Endothelial cell (in vitro differentiated cells): ENCODE measurements around the gene MYOM3. TPM values are rescaled to one million over a fixed set of nuclear protein-coding genes. Genes with fewer than 3 reads are reported as not detected.

ENCODE experiments used
- DNase-seq: peaks from one replicate; pipeline ENCODE4 v3.0.0; 2021; ENCODE audit warnings: low spot score
- H3K27ac Mint-ChIP-seq: one replicate; pipeline ENCODE4 v1.8.0; 2021; ENCODE audit warnings: mixed read lengths, inconsistent platforms; ENCODE audit not compliant: unreplicated experiment
- H3K27me3 Mint-ChIP-seq: one replicate; pipeline ENCODE4 v1.8.0; 2021; ENCODE audit warnings: mild to moderate bottlenecking, moderate library complexity, mixed read lengths, inconsistent platforms; ENCODE audit not compliant: unreplicated experiment
- H3K36me3 Mint-ChIP-seq: one replicate; pipeline ENCODE4 v1.8.0; 2021; ENCODE audit warnings: mild to moderate bottlenecking, low read depth, mixed read lengths, inconsistent platforms; ENCODE audit not compliant: unreplicated experiment
- H3K4me1 Mint-ChIP-seq: one replicate; pipeline ENCODE4 v1.8.0; 2021; ENCODE audit warnings: mild to moderate bottlenecking, mixed read lengths, inconsistent platforms; ENCODE audit not compliant: unreplicated experiment
- H3K4me3 Mint-ChIP-seq: one replicate; pipeline ENCODE4 v1.8.0; 2021; ENCODE audit warnings: mild to moderate bottlenecking, mixed read lengths, inconsistent platforms; ENCODE audit not compliant: unreplicated experiment
- H3K9me3 Mint-ChIP-seq: one replicate; pipeline ENCODE4 v1.8.0; 2021; ENCODE audit warnings: mixed read lengths, inconsistent platforms; ENCODE audit not compliant: unreplicated experiment
- CTCF ChIP-seq: fragments of 200-600 bp; sonication (generic); IDR thresholded peaks from one replicate; pipeline ENCODE4 v1.5.0; 2021; ENCODE audit warnings: antibody characterized with exemption; ENCODE audit not compliant: unreplicated experiment
- long read RNA-seq: library from polyadenylated mRNA; unstranded; transcript quantifications from one replicate; pipeline ENCODE4 v2.0.0, GENCODE V29; 2020; ENCODE audit not compliant: unreplicated experiment
- total RNA-seq: library from RNA; stranded (reverse); fragmentation: NEBNext Ultra II Directional; extraction: Animal tissue kit (Norgen Biotek cat#: 25700); gene quantifications from one replicate; pipeline ENCODE4 v1.2.1, GENCODE V29; 2021; ENCODE audit not compliant: unreplicated experiment

Gene MYOM3
- total RNA-seq = 0.59 TPM
- long read RNA-seq = 0 reads

- no peaks in the 10 kb centered on the region for H3K9me3 Mint-ChIP-seq
- DNase-seq = peak; percentile 26
- H3K4me3 Mint-ChIP-seq = no peak within 1 kb of the TSS
- peaks cover 3% of the 10 kb centered on the region for H3K27me3 Mint-ChIP-seq
- H3K4me1 Mint-ChIP-seq = peaks cover 3% of the 10 kb centered on the region
- H3K27ac Mint-ChIP-seq = no peak within 1 kb of the TSS
- no peak for TF ChIP-seq CTCF
- H3K36me3 Mint-ChIP-seq = no peaks in the 10 kb centered on the region
Measured at GRCh38 chr1:24111996-24112779, at the start of gene MYOM3. TSS of gene MYOM3 (minus strand) at chr1:24112135. CDS start at chr1:24108636, 3,499 bp downstream.

- no peak for TF ChIP-seq CTCF
- Mint-ChIP-seq H3K27ac (no peak overlapping the region), H3K4me1 (no peaks in the 10 kb centered on the region), H3K27me3 (peaks cover 2% of the 10 kb centered on the region), H3K36me3 (peaks cover 20% of the 10 kb centered on the region), H3K4me3 (no peak overlapping the region), H3K9me3 (no peaks in the 10 kb centered on the region)
- no peak for DNase-seq
Measured at GRCh38 chr1:24161270-24161669, 49.3 kb upstream of the MYOM3 start.

GRCh38 chr1:24159366-24159765, 47.4 kb upstream of the MYOM3 start:
- Mint-ChIP-seq H3K27me3 (peaks cover 2% of the 10 kb centered on the region), H3K4me3 (no peak overlapping the region), H3K4me1 (no peaks in the 10 kb centered on the region), H3K36me3 (peaks cover 9% of the 10 kb centered on the region), H3K9me3 (no peaks in the 10 kb centered on the region), H3K27ac (no peak overlapping the region)
- TF ChIP-seq CTCF = no peak
- DNase-seq = no peak

GRCh38 chr1:24157918-24158481, 46.1 kb upstream of the MYOM3 start:
- H3K27me3 Mint-ChIP-seq = peaks cover 2% of the 10 kb centered on the region
- peak; percentile 39 for TF ChIP-seq CTCF
- no peaks in the 10 kb centered on the region for H3K9me3 Mint-ChIP-seq
- no peak for DNase-seq
- no peaks in the 10 kb centered on the region for H3K4me1 Mint-ChIP-seq
- H3K27ac Mint-ChIP-seq = no peak overlapping the region
- H3K4me3 Mint-ChIP-seq = no peak overlapping the region
- H3K36me3 Mint-ChIP-seq = peaks cover 4% of the 10 kb centered on the region
